ENCODE results near the gene PIR.

The PIR gene

GRCh38 chrX:15475486-15475885 is 17.6 kb downstream of the PIR start:
- DNase-seq: no peak

GRCh38 chrX:15475021-15475420 is 18.1 kb downstream of the PIR start:
- no peak for DNase-seq

DNA sequence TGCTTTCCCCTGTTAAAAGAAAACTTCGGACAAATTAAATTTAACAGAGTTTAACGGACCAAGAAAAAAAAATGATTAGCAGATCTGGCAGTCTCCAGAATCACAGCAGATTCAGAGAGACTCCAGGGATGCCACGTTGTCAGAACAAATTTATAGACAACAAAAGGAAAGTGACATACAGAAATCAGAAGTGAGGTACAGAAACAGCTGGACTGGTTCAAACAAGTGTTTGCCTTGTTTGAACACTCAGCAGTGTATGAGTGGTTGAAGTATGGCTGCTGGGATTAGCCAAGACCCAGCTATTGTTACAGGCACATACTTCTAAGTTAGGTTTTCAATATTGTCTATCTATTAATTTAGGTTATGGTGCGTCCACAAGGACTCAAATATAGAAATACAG is 19.1 kb downstream of the PIR start:
- no peak for DNase-seq

DNA sequence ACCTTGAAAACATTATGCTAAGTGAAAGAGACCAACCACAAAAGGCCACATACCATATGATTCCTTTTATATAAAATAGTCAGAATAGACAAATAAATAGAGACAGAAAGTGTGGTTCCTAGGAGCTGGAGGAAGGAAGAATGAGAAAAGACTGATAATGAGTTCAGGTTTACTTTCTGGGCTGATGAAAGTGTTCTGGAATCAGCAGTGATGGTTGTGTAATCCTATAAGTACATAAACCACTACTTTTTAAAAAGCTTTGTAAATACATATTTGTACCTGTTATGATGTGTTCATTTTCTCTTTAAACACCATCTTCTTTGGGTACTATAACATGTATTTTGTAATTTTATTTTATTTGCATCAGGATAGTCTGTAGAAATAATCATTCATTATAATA is 20.6 kb downstream of the PIR start:
- no peak for DNase-seq

DNA sequence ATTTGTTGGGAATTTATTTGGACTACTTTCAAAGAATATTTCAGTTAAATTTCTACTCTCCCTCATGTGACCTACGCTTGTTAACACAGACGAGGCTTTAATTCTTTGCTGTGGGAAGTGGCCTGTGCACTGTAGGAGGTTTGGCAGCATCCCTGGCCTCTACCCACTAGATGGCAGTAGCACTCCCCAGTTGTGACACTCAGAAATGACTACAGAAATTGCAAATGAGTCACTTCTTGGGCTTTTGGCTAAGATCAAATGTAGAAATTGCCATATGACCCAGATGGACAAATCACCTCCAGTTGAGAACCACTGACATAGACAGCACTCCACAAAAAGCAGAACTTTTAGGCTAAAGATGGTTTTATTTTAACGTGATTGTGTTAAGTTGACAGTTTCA is 22.1 kb downstream of the PIR start:
- DNase-seq: peak; percentile 64

DNA sequence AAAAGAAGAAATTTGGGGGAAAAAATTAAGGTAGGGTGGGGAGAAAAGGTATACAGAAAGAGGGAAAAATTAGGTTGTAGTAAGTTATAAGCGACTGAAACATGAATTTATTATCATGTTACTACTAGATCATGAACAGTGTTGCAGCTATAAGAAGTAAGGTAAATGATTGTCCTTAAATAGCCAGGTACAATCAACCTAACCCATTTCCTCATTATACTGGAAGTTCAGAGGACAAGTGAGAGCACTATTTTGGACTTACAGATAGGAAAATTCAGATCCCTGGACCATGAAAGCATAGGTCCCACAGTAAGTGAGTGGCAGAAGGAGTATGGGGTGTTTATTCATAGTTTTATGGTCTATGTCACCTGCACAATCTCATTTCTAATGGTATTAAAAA is 23.5 kb downstream of the PIR start:
- DNase-seq: no peak

- peak; percentile 42 for DNase-seq
These were observed 25.1 kb downstream of the PIR start for GRCh38 chrX:15468036-15468435.

DNA sequence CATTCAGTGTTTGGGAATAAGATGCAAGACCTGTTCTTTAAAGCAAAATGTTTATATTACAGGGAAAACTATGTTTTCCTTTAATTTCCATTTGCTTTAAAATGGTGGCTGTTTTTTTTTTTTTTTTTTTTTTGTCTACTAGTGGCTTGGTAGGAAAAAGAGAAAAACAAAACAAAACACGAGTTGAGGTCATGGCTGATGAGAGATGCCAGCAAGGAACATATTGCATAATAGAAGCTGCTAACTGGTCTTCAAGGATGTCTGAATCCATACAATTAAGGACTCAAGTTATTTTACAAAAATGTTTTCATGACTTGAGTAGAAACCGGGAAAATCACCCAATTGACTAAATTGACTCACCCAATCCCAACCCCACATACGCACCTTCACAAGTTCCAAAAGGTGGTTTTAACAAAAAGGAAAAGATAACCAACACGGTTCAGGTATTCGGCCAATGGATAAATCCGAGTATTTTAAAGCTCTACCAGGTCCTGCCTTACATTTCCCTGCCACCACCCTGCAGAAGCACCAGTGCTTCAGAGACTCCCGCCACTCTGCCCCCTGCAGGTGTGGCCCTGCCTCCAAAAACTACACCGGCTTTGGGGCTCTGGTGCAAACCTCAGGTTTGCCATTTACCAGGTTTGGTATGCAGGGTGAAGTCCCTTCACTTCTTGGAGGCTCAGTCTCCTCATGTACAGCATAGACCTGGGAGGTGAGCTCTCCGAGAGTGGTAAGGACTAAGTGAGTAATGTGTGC is 27.1 kb downstream of the PIR start:
- no peak for DNase-seq

GRCh38 chrX:15465347-15465746 is 27.8 kb downstream of the PIR start:
- no peak for DNase-seq

- no peak for DNase-seq
These were observed 28.4 kb downstream of the PIR start for GRCh38 chrX:15464704-15465103.

GRCh38 chrX:15451913-15452312 is 41.2 kb downstream of the PIR start:
- DNase-seq: no peak

DNA sequence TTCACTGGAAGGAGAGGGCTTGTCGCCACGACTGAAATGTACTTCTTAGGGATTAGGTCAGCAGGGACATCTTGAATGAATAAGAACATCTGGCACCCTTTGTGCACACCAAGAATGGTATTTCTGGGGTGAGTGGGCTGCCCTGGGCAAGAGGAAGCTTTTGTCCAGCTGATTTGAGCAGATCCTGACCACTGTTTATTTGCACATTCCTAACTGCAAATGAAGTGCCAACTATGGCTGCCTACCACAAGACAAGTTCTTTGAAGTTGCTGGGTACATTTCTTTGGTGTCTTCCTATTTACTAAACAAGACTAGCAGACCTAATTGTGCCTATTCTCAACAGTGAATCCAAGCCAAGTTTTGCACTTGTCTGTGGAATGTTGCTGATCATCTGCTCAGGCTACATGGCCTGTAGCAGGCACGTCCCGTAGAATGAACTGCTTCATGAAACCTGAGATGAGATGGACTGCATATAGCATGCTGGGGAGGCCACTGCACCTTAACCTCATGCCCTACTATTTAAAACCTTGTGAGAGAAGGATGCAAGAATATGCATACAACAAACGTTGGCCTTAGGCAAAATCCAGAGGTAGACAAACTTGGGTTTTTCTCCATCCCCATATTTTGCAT is 45.0 kb downstream of the PIR start:
- DNase-seq: no peak

- no peak for DNase-seq
These were observed 51.7 kb downstream of the PIR start for GRCh38 chrX:15441464-15441863.

DNA sequence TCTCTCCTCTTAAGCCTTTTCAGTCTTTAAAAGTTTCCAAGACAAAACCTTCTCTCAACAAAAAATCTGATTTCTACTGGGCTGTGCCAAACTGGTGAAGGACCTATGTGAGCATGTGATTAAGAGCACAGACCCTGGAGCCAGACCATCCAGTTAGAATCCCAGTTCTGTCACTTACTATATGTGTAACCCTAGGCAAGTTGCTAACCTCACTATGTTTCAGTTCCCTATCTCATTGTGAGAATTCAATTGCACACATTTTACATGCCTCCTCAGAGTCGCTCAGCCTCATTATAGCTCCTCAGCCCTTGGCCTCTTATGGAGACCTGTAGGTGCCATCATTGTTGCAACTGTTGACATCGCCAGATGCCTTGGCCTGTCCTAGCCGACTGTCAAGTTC is 54.8 kb downstream of the PIR start:
- DNase-seq: no peak

DNA sequence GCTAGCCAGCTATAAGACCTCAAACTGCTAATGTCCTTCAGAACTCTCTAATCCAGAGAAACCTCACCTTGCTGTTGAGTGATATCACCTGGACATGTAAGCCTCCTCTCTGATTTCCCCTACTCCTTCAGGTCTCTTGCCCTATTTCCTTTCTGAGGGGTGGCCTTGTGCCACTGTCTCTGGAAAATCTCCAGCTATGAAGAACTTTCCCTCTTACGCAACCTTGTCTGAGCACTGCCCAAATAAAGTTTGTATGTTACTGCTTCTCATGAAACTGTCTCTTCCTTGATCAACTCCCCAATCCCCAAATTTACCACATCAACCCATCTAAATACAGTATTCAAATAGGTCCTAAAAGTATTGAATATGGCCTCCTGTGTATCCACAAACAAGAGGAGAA is 55.4 kb downstream of the PIR start:
- no peak for DNase-seq

GRCh38 chrX:15435836-15436619 is 57.1 kb downstream of the PIR start:
- no peak for DNase-seq

- no peak for DNase-seq
These were observed 58.9 kb downstream of the PIR start for GRCh38 chrX:15434205-15434604.

DNA sequence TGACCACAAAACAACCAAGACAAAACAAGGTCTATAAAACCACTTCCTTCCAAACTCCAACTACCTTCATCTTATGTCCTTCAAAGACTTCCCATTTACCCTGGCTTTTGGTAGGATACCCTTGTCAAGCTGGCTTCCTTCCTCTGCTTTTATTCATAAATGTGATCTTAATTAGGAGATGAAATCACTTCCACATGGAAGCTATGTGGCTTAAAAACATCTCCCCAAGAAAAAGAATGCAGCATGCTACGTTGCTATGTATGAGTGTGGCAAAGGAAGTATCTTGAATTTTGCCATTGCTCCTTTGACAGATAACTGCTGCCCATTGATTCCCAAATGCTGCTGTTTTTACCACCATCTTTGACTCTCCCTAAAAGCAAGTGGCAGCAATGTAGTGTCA is 62.5 kb downstream of the PIR start:
- DNase-seq: no peak

- DNase-seq: no peak
These were observed 63.1 kb downstream of the PIR start for GRCh38 chrX:15430076-15430475.

DNA sequence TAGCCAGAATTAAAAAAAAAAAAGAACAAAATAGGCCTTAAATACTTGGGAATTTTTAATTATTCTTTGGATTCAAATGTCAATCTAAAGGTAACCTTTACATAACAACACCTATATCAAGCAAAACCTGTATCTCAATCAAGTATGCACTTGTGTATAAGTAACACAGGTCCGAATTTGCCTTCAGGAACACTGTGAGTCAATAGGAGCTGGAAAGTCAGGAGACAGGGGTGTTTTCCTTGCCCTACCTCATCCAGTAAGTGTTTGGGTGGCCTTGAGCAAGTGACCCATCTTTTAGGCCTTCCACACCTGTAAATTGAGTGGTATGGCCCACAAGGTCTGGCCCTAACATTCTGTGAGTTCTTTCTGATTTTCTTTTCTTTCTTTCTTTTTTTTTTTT is 68.1 kb downstream of the PIR start:
- no peak for DNase-seq

DNA sequence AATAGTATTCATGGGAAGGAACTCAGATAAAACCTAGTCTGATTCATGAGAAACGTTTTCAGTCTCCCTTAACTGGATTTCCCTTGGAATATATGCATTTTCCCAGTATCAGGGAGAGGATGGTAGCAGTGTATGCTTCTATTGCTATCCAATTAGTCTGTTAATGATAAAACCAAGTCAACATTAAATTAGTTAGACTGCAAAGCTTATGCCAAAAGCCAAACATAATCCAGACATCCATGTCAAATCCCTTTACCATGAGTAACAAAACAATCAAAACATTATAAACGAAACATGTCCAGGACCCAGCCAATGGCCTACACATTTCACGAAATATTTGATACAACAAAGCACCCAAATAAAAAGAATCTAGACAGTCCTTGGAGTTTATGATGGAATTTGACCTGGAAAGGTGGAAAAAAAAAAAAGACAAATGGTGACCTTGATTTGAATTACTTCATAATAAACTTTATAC is 74.4 kb downstream of the PIR start:
- DNase-seq: no peak

GRCh38 chrX:15418041-15418706 is 75.0 kb downstream of the PIR start:
- DNase-seq: no peak

All from midbrain (tissue), 1 donor.